ENCODE measurements around the gene NOX1. TPM values are rescaled to one million over a fixed set of nuclear protein-coding genes. Genes with fewer than 3 reads are reported as not detected.

Gene NOX1
- total RNA-seq (not detected), polyA plus RNA-seq (not detected)

GRCh38 chrX:100874325-100874724 lies at the start of gene NOX1:
Gene NOX1 (minus strand): TSS chrX:100874359. CDS start chrX:100874139, 220 bp downstream.
- Histone ChIP-seq H3K36me3 (ENCODE audit: control insufficient read depth, insufficient read depth, low read length) (no peaks in the 10 kb centered on the region), H3K4me3 (ENCODE audit: low read depth, low read length) (no peak within 1 kb of the TSS), H3K4me1 (ENCODE audit: control insufficient read depth, insufficient read depth, low read length, poor library complexity, severe bottlenecking) (no peaks in the 10 kb centered on the region), H3K9me3 (ENCODE audit: control insufficient read depth in 2 of 2, low read length in 2 of 2) (no peaks in the 10 kb centered on the region), H3K27me3 (ENCODE audit: control insufficient read depth, insufficient read depth, low read length) (no peaks in the 10 kb centered on the region), H3K27ac (ENCODE audit: insufficient read depth, low read length, poor library complexity, severe bottlenecking) (no peak within 1 kb of the TSS)
- ATAC-seq (ENCODE audit: low read depth in 2 of 2) (no peak), DNase-seq (no peak)
- no peaks in the 10 kb centered on the region for H3K4me1 Mint-ChIP-seq
- H3K9me3 Mint-ChIP-seq = peaks cover 0 to 1% (median 0%) of the 10 kb centered on the region in 7 donors
- peaks cover 22% of the 10 kb centered on the region for H3K27me3 Mint-ChIP-seq
- H3K4me3 Mint-ChIP-seq = no peak within 1 kb of the TSS
- no peaks in the 10 kb centered on the region for H3K36me3 Mint-ChIP-seq
- no peak within 1 kb of the TSS for H3K27ac Mint-ChIP-seq

GRCh38 chrX:100915562-100915961 lies 41.4 kb upstream of the NOX1 start:
- Mint-ChIP-seq H3K27ac (no peak overlapping the region), H3K36me3 (peaks cover 5% of the 10 kb centered on the region), H3K4me1 (no peaks in the 10 kb centered on the region), H3K27me3 (no peaks in the 10 kb centered on the region), H3K9me3 (no peaks in the 10 kb centered on the region), H3K4me3 (no peak overlapping the region)
- Histone ChIP-seq H3K36me3 (ENCODE audit: control insufficient read depth, insufficient read depth, low read length) (no peaks in the 10 kb centered on the region), H3K27ac (ENCODE audit: insufficient read depth, low read length, poor library complexity, severe bottlenecking) (no peak overlapping the region), H3K4me1 (ENCODE audit: control insufficient read depth, insufficient read depth, low read length, poor library complexity, severe bottlenecking) (no peaks in the 10 kb centered on the region), H3K4me3 (ENCODE audit: low read depth, low read length) (no peak overlapping the region), H3K9me3 (ENCODE audit: control insufficient read depth in 2 of 2, low read length in 2 of 2) (no peaks in the 10 kb centered on the region), H3K27me3 (ENCODE audit: control insufficient read depth, insufficient read depth, low read length) (no peaks in the 10 kb centered on the region)
- DNase-seq (no peak), ATAC-seq (ENCODE audit: low read depth in 2 of 2) (no peak)

- DNase-seq (no peak), ATAC-seq (ENCODE audit: low read depth in 2 of 2) (no peak)
- no peak overlapping the region for H3K27ac Mint-ChIP-seq
- no peaks in the 10 kb centered on the region for H3K36me3 ChIP-seq (ENCODE audit: control insufficient read depth, insufficient read depth, low read length)
- H3K9me3 Mint-ChIP-seq = no peaks in the 10 kb centered on the region
- no peaks in the 10 kb centered on the region for H3K4me1 ChIP-seq (ENCODE audit: control insufficient read depth, insufficient read depth, low read length, poor library complexity, severe bottlenecking)
- peaks cover 5% of the 10 kb centered on the region for H3K36me3 Mint-ChIP-seq
- H3K27ac ChIP-seq (ENCODE audit: insufficient read depth, low read length, poor library complexity, severe bottlenecking) = no peak overlapping the region
- H3K27me3 Mint-ChIP-seq = no peaks in the 10 kb centered on the region
- H3K4me3 Mint-ChIP-seq = no peak overlapping the region
- no peak overlapping the region for H3K4me3 ChIP-seq (ENCODE audit: low read depth, low read length)
- H3K9me3 ChIP-seq (ENCODE audit: control insufficient read depth in 2 of 2, low read length in 2 of 2) = no peaks in the 10 kb centered on the region
- no peaks in the 10 kb centered on the region for H3K27me3 ChIP-seq (ENCODE audit: control insufficient read depth, insufficient read depth, low read length)
- H3K4me1 Mint-ChIP-seq = no peaks in the 10 kb centered on the region
Measured at GRCh38 chrX:100913111-100913510, 39.0 kb upstream of the NOX1 start.

GRCh38 chrX:100911731-100912130 lies 37.6 kb upstream of the NOX1 start:
- H3K9me3 Mint-ChIP-seq = no peaks in the 10 kb centered on the region
- peaks cover 5% of the 10 kb centered on the region for H3K36me3 Mint-ChIP-seq
- DNase-seq (no peak), ATAC-seq (ENCODE audit: low read depth in 2 of 2) (no peak)
- H3K27ac Mint-ChIP-seq = no peak overlapping the region
- no peaks in the 10 kb centered on the region for H3K36me3 ChIP-seq (ENCODE audit: control insufficient read depth, insufficient read depth, low read length)
- H3K27ac ChIP-seq (ENCODE audit: insufficient read depth, low read length, poor library complexity, severe bottlenecking) = no peak overlapping the region
- H3K9me3 ChIP-seq (ENCODE audit: control insufficient read depth in 2 of 2, low read length in 2 of 2) = no peaks in the 10 kb centered on the region
- no peak overlapping the region for H3K4me3 ChIP-seq (ENCODE audit: low read depth, low read length)
- no peaks in the 10 kb centered on the region for H3K27me3 ChIP-seq (ENCODE audit: control insufficient read depth, insufficient read depth, low read length)
- H3K27me3 Mint-ChIP-seq = no peaks in the 10 kb centered on the region
- H3K4me1 Mint-ChIP-seq = no peaks in the 10 kb centered on the region
- no peaks in the 10 kb centered on the region for H3K4me1 ChIP-seq (ENCODE audit: control insufficient read depth, insufficient read depth, low read length, poor library complexity, severe bottlenecking)
- H3K4me3 Mint-ChIP-seq = no peak overlapping the region

GRCh38 chrX:100905620-100906019 lies 31.5 kb upstream of the NOX1 start:
- H3K9me3 Mint-ChIP-seq = peaks cover 0 to 2% (median 0%) of the 10 kb centered on the region in 7 donors
- no peaks in the 10 kb centered on the region for H3K4me1 ChIP-seq (ENCODE audit: control insufficient read depth, insufficient read depth, low read length, poor library complexity, severe bottlenecking)
- no peaks in the 10 kb centered on the region for H3K27me3 Mint-ChIP-seq
- H3K9me3 ChIP-seq (ENCODE audit: control insufficient read depth in 2 of 2, low read length in 2 of 2) = no peaks in the 10 kb centered on the region
- no peak for ATAC-seq (ENCODE audit: low read depth in 2 of 2)
- no peak for DNase-seq
- no peak overlapping the region for H3K27ac ChIP-seq (ENCODE audit: insufficient read depth, low read length, poor library complexity, severe bottlenecking)
- no peaks in the 10 kb centered on the region for H3K36me3 Mint-ChIP-seq
- no peak overlapping the region for H3K4me3 ChIP-seq (ENCODE audit: low read depth, low read length)
- no peak overlapping the region for H3K27ac Mint-ChIP-seq
- no peak overlapping the region for H3K4me3 Mint-ChIP-seq
- no peaks in the 10 kb centered on the region for H3K27me3 ChIP-seq (ENCODE audit: control insufficient read depth, insufficient read depth, low read length)
- no peaks in the 10 kb centered on the region for H3K36me3 ChIP-seq (ENCODE audit: control insufficient read depth, insufficient read depth, low read length)
- H3K4me1 Mint-ChIP-seq = no peaks in the 10 kb centered on the region

GRCh38 chrX:100904433-100904832 lies 30.3 kb upstream of the NOX1 start:
- Histone ChIP-seq H3K36me3 (ENCODE audit: control insufficient read depth, insufficient read depth, low read length) (no peaks in the 10 kb centered on the region), H3K27me3 (ENCODE audit: control insufficient read depth, insufficient read depth, low read length) (no peaks in the 10 kb centered on the region), H3K9me3 (ENCODE audit: control insufficient read depth in 2 of 2, low read length in 2 of 2) (no peaks in the 10 kb centered on the region), H3K4me3 (ENCODE audit: low read depth, low read length) (no peak overlapping the region), H3K27ac (ENCODE audit: insufficient read depth, low read length, poor library complexity, severe bottlenecking) (no peak overlapping the region), H3K4me1 (ENCODE audit: control insufficient read depth, insufficient read depth, low read length, poor library complexity, severe bottlenecking) (no peaks in the 10 kb centered on the region)
- no peaks in the 10 kb centered on the region for H3K27me3 Mint-ChIP-seq
- no peak overlapping the region for H3K4me3 Mint-ChIP-seq
- H3K9me3 Mint-ChIP-seq = peaks cover 0 to 2% (median 0%) of the 10 kb centered on the region in 7 donors
- H3K27ac Mint-ChIP-seq = no peak overlapping the region
- H3K4me1 Mint-ChIP-seq = no peaks in the 10 kb centered on the region
- no peak for DNase-seq
- no peak for ATAC-seq (ENCODE audit: low read depth in 2 of 2)
- H3K36me3 Mint-ChIP-seq = no peaks in the 10 kb centered on the region

- Histone ChIP-seq H3K27me3 (ENCODE audit: control insufficient read depth, insufficient read depth, low read length) (no peaks in the 10 kb centered on the region), H3K9me3 (ENCODE audit: control insufficient read depth in 2 of 2, low read length in 2 of 2) (no peaks in the 10 kb centered on the region), H3K4me3 (ENCODE audit: low read depth, low read length) (no peak overlapping the region), H3K4me1 (ENCODE audit: control insufficient read depth, insufficient read depth, low read length, poor library complexity, severe bottlenecking) (no peaks in the 10 kb centered on the region), H3K27ac (ENCODE audit: insufficient read depth, low read length, poor library complexity, severe bottlenecking) (no peak overlapping the region), H3K36me3 (ENCODE audit: control insufficient read depth, insufficient read depth, low read length) (no peaks in the 10 kb centered on the region)
- no peak for ATAC-seq (ENCODE audit: low read depth in 2 of 2)
- Mint-ChIP-seq H3K9me3 (peaks cover 0 to 2% (median 0%) of the 10 kb centered on the region in 7 donors), H3K27ac (no peak overlapping the region), H3K4me3 (no peak overlapping the region), H3K4me1 (no peaks in the 10 kb centered on the region), H3K27me3 (no peaks in the 10 kb centered on the region), H3K36me3 (no peaks in the 10 kb centered on the region)
- peak in 2 of 3 donors; percentile 24 to 41 for DNase-seq
Measured at GRCh38 chrX:100895365-100896075, 21.4 kb upstream of the NOX1 start.

- H3K36me3 Mint-ChIP-seq = no peaks in the 10 kb centered on the region
- Histone ChIP-seq H3K36me3 (ENCODE audit: control insufficient read depth, insufficient read depth, low read length) (no peaks in the 10 kb centered on the region), H3K4me1 (ENCODE audit: control insufficient read depth, insufficient read depth, low read length, poor library complexity, severe bottlenecking) (no peaks in the 10 kb centered on the region), H3K27me3 (ENCODE audit: control insufficient read depth, insufficient read depth, low read length) (no peaks in the 10 kb centered on the region), H3K27ac (ENCODE audit: insufficient read depth, low read length, poor library complexity, severe bottlenecking) (no peak overlapping the region), H3K9me3 (ENCODE audit: control insufficient read depth in 2 of 2, low read length in 2 of 2) (no peaks in the 10 kb centered on the region), H3K4me3 (ENCODE audit: low read depth, low read length) (no peak overlapping the region)
- no peak for ATAC-seq (ENCODE audit: low read depth in 2 of 2)
- H3K9me3 Mint-ChIP-seq = no peaks in the 10 kb centered on the region
- H3K27ac Mint-ChIP-seq = no peak overlapping the region
- H3K4me1 Mint-ChIP-seq = no peaks in the 10 kb centered on the region
- H3K27me3 Mint-ChIP-seq = no peaks in the 10 kb centered on the region
- DNase-seq = no peak
- H3K4me3 Mint-ChIP-seq = no peak overlapping the region
Measured at GRCh38 chrX:100883654-100884053, 9.5 kb upstream of the NOX1 start.
